Dermis microvascular lymphatic vessel endothelial cell (primary cell): ENCODE results near the gene PTCRA. TPM values are rescaled to one million over a fixed set of nuclear protein-coding genes. Genes with fewer than 3 reads are reported as not detected.
"Not testable (repeated sequence)": the region's sequence is repeated elsewhere in the genome, so short reads cannot be mapped to it uniquely, and the experiment has no call there.

Source experiments
- DNase-seq, 2 donors: peaks; one replicate each; pipeline versions ENCODE4 v3.0.0 to v3.0.0-alpha.2; 2010; ENCODE audit warnings: low read depth in 2 of 2
- total RNA-seq: library from RNA; depleted of rRNA; stranded (reverse); fragments of >200 nt; gene quantifications from 2 replicates; pipeline ENCODE4 v1.2.1, GENCODE V29; 2014

The PTCRA gene, protein sequence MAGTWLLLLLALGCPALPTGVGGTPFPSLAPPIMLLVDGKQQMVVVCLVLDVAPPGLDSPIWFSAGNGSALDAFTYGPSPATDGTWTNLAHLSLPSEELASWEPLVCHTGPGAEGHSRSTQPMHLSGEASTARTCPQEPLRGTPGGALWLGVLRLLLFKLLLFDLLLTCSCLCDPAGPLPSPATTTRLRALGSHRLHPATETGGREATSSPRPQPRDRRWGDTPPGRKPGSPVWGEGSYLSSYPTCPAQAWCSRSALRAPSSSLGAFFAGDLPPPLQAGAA
- not detected in 2 replicates for total RNA-seq

DNA sequence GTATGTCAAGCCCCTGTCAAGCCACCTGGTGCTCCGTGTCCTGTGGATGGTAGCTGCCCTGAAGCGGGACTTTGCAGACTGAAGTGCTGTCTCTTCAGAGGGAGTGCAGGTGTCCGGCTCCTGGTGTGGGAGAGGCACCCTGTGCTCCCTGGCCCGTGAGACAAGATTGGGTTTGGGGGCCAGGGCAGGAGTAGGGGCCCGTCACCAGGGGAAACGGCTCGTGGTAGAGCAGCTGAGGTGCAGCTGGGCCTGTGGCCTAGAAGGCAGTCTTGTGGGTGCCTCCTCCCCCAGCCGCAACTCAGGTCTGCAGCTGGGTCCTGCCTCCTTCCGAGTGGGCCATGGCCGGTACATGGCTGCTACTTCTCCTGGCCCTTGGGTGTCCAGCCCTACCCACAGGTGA lies at the start of gene PTCRA:
PTCRA (plus strand) TSS at position 322 of the 400 bp plus-strand sequence; CDS start at position 339, 17 bp downstream.
- DNase-seq = no peak

DNA sequence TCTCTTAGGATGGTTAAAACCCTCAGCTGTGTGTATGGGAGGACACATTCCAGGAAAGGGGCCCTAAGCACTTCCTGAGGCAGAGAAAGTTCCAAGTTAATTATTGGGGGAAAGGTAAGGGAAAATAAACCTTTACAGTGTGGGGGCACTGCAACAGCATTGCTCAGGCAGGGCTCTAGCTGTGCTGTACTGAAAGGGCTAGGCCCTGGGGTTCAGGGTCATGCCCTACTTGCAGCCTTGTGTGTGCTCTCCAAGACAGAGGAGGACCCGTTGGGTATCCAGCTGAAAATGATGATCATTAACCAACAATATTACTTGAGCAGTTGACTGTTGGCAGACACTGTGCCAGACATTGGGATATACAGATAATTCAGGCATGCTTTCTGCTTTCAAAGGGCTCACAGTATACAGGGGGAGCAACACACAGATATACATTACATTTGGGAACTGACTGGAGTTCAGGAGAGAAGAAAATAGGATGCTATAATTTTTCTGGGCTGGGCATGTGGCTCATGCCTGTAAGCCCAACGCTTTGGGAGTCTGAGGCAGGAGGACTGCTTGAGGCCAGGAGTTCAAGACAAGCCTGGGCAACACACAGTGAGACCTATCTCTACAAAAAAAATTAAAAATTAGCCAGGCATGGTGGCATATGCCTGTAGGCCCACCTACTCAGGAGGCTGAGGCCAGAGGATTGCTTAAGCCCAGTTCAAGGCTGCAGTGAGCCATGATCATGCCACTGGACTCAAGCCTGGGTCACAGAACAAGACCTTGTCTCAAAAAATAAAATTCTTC lies 45.5 kb upstream of the PTCRA start:
- DNase-seq = no peak

- no peak for DNase-seq
Observed at GRCh38 chr6:42871711-42872110, 44.1 kb upstream of the PTCRA start.

DNA sequence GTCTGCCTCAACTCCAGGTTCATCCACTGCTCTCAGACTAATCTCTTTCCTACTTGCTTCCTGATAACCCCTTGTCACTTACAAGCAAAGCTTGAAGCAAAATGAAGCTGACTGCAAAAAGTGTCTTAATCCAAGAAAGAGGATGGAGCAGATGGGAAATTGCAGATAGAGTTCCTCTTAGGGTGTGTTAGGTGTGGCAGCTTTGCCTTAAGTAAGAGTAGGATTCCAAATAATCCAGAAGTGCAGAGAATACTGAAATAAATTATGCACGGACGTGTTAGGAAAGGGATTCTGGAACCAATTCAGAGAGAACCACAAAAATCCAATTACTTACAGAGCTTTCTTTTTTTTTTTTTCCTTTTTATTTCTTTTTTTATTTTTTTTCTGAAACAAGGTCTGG lies 42.5 kb upstream of the PTCRA start:
- no peak for DNase-seq

- no peak for DNase-seq
Observed at GRCh38 chr6:42877695-42878094, 38.2 kb upstream of the PTCRA start.

DNA sequence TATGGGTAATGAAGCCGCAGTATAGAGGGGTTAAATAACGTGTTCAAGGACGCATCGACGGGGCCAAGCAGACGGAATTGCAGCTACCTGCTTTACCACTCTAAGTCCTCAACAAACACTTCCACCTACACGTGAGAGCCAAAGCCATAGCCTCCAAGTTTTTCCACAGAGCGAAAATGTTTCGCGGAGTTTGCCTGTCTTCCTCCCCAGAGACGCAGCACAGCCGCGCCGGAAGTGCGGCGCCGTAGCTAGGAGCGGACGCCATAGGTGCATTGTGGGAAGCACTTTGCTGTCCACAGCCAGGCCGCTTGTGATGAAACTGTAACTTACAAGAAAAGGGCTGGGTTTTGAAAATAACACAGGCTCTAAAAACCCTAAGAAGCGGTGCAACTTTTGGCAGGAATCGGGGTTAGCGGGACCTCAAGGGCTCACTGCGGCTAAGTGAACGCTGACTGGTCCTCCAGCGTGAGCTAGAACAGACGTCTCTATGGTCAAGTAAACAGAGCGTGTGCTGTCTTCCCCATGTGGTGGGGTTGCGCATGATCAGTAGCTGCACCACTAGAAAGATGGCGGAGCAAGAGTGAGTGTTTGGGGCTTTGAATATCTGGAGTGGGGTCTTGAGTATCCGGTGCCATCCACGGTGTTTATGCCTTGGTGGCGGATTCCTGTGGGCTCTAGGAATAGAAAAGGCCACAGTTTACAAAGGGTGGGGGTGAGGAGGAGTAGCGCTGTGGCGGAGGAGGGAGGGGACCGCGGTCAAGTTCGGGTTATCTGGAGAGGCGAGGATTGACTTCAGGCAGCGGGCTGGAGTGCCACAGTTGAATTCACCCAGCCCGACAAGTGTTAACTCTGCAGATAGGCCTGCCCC lies 36.2 kb upstream of the PTCRA start, which contains the start of gene RPL7L1:
RPL7L1 (plus strand) TSS at position 245 of the 868 bp plus-strand sequence; CDS start at position 540, 295 bp downstream.
- DNase-seq = peak; percentile 85 to 90

DNA sequence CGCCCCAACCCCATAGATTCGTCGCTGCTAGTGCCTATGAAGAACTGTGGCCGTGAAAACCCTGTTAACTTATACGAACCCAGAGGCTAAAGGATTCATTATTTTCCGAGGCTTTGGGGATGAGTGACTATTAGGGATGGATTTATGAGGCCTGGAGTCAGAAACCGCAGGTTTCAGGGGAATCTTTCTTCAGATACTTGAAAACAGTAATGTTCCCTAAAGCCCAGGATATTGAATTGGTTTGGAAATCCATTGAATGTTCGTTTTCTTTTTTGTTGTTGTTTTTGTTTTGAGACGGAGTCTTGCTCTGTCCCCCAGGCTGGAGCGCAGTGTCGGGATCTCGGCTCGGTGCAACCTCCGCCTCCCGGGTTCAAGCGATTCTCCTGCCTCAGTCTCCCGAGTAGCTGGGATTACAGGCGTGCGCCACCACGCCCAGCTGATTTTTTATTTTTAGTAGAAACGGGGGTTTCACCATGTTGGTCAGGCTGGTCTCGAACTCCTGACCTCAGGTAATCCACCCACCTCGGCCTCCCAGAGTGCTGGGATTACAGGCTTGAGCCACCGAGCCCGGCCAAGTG lies 35.5 kb upstream of the PTCRA start:
- DNase-seq = not testable (repeated sequence)

DNA sequence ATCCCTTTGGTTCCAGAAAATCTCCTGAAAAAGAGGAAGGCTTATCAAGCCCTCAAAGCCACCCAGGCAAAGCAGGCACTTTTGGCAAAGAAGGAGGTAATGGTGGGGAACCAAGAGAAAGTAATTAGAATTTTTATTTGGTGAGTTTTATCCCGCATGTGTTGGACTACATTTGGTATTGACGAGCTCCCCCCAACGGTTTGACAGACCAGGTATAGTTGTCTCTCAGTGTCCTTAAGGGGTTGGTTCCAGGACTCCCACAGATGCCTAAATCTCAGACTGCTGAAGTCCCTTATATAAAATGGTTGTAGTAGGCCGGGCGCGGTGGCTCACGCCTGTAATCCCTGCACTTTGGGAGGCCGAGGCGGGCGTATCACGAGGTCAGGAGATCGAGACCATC lies 35.0 kb upstream of the PTCRA start:
- DNase-seq = not testable (repeated sequence)

GRCh38 chr6:42885702-42886101 lies 30.2 kb upstream of the PTCRA start:
- no peak for DNase-seq

DNA sequence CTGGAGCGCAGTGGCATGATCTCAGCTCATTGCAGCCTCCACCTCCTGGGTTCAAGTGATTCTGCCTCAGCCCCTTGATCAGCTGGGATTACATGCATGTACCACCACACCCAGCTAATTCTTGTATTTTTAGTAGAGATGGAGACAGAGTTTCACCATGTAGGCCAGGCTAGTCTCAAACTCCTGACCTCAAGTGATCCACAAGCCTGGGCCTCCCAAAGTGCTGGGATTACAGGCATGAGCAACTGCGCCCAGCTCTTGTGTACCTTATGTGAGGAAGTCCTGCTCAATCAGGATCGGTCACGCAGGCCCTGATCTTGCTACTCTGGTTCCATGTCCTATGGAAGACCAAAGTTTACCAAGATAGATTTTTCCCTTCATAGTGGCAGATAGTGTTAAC lies 27.7 kb upstream of the PTCRA start:
- DNase-seq = not testable (repeated sequence)

GRCh38 chr6:42889815-42890214 lies 26.0 kb upstream of the PTCRA start:
- DNase-seq = no peak

DNA sequence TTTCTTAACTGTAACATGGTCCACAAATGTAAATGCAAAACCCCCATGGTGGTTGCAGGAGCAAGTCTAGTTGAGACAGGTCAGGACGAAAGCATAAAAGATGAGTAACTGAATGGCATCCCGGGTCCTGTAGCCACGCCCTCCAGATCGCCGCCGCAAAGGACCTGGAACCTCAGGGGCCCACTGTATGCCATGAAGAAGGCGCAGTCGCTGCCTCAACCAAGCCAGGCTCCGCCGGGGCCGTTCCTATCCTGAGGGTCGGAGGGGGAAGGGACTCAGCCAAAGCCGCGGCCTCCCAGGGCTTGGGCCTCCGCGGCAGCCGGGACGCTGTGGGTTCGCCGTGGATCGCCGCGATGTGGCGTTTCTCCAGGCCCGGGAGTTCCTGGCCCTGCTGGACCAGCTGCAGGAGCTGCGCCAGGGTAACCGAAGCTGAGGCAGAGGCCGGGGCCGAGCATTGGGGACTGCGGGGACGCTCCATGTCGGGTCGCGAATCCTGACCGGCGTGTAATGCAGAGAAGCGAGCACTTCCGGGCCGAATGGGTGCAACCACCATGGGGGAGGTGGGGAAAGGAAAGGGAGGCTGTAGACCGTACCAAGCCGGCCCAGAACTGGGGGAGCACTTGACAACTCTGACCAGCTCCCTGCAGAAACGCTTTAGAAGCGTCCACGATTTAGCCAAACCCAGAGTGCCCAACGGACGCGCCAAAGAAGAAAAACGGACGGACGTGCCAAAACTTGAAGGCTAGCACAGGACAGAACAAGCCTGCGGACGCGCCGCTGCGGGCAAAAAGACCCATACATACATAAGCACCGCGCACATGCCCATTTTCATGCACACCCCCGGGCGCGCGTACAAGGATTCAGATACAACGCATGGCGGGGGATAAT lies 25.3 kb upstream of the PTCRA start:
- peak; percentile 92 to 97 for DNase-seq

- DNase-seq = no peak
Observed at GRCh38 chr6:42891199-42891722, 24.6 kb upstream of the PTCRA start.

DNA sequence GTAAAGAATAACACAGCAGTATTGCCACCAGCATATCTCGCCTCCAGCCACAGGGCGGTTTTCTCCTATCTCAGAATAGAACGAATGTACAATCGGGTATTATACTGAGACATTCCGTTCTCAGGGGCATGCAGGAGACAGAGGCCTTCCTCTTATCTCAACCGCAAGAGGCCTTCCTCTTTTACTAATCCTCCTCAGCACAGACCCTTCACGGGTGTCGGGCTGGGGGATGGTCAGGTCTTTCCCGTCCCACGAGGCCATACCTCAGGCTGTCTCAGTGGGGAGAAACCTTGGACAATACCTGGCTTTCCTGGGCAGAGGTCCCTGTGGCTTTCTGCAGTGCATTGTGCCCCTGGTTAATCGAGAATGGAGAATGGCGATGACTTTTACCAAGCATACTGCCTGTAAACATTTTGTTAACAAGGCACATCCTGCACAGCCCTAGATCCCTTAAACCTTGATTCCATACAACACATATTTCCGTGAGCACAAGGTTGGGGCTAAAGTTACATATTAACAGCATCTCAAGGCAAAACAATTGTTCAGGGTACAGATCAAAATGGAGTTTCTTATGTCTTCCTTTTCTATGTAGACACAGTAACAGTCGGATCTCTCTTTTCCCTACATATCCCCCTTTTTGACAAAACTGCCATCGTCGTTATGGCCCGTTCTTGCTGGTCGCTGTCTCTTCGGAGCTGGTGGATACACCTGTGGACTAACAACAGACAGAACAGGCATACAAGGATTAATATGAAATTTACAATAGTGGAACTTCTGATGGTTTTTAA lies 21.6 kb upstream of the PTCRA start:
- DNase-seq = not testable (repeated sequence)

DNA sequence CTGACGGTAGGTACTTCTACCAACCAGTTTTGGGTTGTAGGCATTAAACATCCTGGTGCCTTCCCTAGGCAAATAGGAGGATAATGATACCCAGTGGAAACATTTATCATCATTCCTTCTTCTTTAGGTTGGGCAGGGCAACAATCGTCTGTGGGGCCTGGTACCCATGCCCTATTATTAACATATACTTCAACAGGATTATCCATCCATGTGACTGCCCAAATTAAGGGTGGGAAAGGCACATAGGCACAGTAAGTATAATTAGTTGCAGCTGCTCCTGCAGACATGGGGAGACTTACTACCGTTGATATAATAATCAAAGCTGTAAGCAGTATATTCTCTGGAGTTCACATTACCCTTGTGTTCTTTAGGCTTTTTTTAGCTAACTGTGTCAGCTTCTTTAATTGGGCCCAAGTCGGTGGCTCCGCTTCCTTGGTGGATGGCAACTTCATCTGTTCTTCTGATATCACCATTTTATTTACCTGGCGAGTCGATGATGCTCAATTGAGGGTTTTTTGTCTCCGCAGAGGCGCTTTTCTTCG lies 19.6 kb upstream of the PTCRA start:
- DNase-seq = no peak

GRCh38 chr6:42898891-42899361 lies 16.9 kb upstream of the PTCRA start:
- DNase-seq = peak; percentile 48 to 74

- DNase-seq = peak; percentile 32 to 52
Observed at GRCh38 chr6:42899871-42900270, 16.0 kb upstream of the PTCRA start.

GRCh38 chr6:42901538-42901957 lies 14.3 kb upstream of the PTCRA start:
- peak; percentile 69 to 83 for DNase-seq
